CD4-positive, alpha-beta T cell treated with Interleukin-2 at 100 ng/mL for 4 hours (primary cell): ENCODE results near the gene PKHD1.
"Not testable (repeated sequence)": the region's sequence is repeated elsewhere in the genome, so short reads cannot be mapped to it uniquely, and the experiment has no call there.

Experiments used
- DNase-seq: peaks from one replicate; pipeline ENCODE4 v3.0.0-alpha.2; 2020; ENCODE audit warnings: low spot score

Gene PKHD1

GRCh38 chr6:51995214-51995755 lies 92.1 kb downstream of the PKHD1 start:
- DNase-seq = no peak

- no peak for DNase-seq
These were observed 94.5 kb downstream of the PKHD1 start for GRCh38 chr6:51992876-51993275.

GRCh38 chr6:51989789-51990188 lies 97.6 kb downstream of the PKHD1 start:
- no peak for DNase-seq

GRCh38 chr6:51986864-51987263 lies 100.5 kb downstream of the PKHD1 start:
- no peak for DNase-seq

GRCh38 chr6:51983564-51983963 lies 103.8 kb downstream of the PKHD1 start:
- DNase-seq = no peak

GRCh38 chr6:51982695-51983094 lies 104.7 kb downstream of the PKHD1 start:
- not testable (repeated sequence) for DNase-seq

- DNase-seq = no peak
These were observed 111.0 kb downstream of the PKHD1 start for GRCh38 chr6:51976374-51976773.

GRCh38 chr6:51972659-51973058 lies 114.8 kb downstream of the PKHD1 start:
- no peak for DNase-seq

- DNase-seq = no peak
These were observed 119.1 kb downstream of the PKHD1 start for GRCh38 chr6:51968265-51968664.

GRCh38 chr6:51965222-51965801 lies 122.1 kb downstream of the PKHD1 start:
- no peak for DNase-seq

GRCh38 chr6:51963980-51964379 lies 123.4 kb downstream of the PKHD1 start:
- DNase-seq = no peak

- DNase-seq = no peak
These were observed 125.1 kb downstream of the PKHD1 start for GRCh38 chr6:51962354-51962753.

- DNase-seq = no peak
These were observed 127.0 kb downstream of the PKHD1 start for GRCh38 chr6:51960419-51960818.

GRCh38 chr6:51959744-51960383 lies 127.5 kb downstream of the PKHD1 start:
- DNase-seq = no peak

GRCh38 chr6:51954681-51955080 lies 132.7 kb downstream of the PKHD1 start:
- DNase-seq = no peak

GRCh38 chr6:51953246-51953645 lies 134.2 kb downstream of the PKHD1 start:
- DNase-seq = no peak

GRCh38 chr6:51951924-51952323 lies 135.5 kb downstream of the PKHD1 start:
- no peak for DNase-seq

- no peak for DNase-seq
These were observed 137.9 kb downstream of the PKHD1 start for GRCh38 chr6:51949526-51949925.

- DNase-seq = not testable (repeated sequence)
These were observed 147.7 kb downstream of the PKHD1 start for GRCh38 chr6:51939695-51940094.

- DNase-seq = no peak
These were observed 150.7 kb downstream of the PKHD1 start for GRCh38 chr6:51936531-51937290.

- DNase-seq = no peak
These were observed 153.3 kb downstream of the PKHD1 start for GRCh38 chr6:51934098-51934497.

GRCh38 chr6:51932956-51933355 lies 154.5 kb downstream of the PKHD1 start:
- no peak for DNase-seq

- DNase-seq = no peak
These were observed 156.8 kb downstream of the PKHD1 start for GRCh38 chr6:51930602-51931001.
